ENCODE data around the gene ARL13B. TPM values are rescaled to one million over a fixed set of nuclear protein-coding genes. Genes with fewer than 3 reads are reported as not detected.

ARL13B gene
- total and polyA plus RNA-seq, 2 of the 4 experiments (the other 2 are of a cell fraction): 2.7 to 3.0 TPM

GRCh38 chr3:94071713-94072284 lies 91.8 kb downstream of the ARL13B start:
- Histone ChIP-seq H4K8ac (ENCODE audit: low read depth in 2 of 2, low read length in 2 of 2) (no peak overlapping the region), H3K27ac (ENCODE audit: insufficient read depth, low read length) (no peak overlapping the region), H3K4me1 (ENCODE audit: control insufficient read depth, insufficient read depth, low read length) (no peaks in the 10 kb centered on the region; the same call in 1 of the 2 replicates), H4K91ac (ENCODE audit: insufficient read depth, low read depth, low read length) (no peak overlapping the region), H3K9ac (ENCODE audit: low read depth, low read length) (no peak overlapping the region), H2BK15ac (ENCODE audit: low read depth, low read length) (no peak overlapping the region), H3K14ac (replicated peaks; ENCODE audit: low read depth, low read length) (no peak overlapping the region), H2AK9ac (replicated peaks; ENCODE audit: low read depth, low read length, poor library complexity) (no peak overlapping the region), H3K4ac (ENCODE audit: low read depth, low read length) (no peak overlapping the region), H4K5ac (ENCODE audit: low read depth, low read length) (no peak overlapping the region), H3K56ac (ENCODE audit: extremely low read depth, insufficient read depth, low read length) (no peak overlapping the region), H3K79me1 (ENCODE audit: low read depth in 1 of 2, low read length in 2 of 2) (peaks cover 11 to 19% of the 10 kb centered on the region in 2 experiments; a peak in 3 of 4 replicates), H2AK5ac (ENCODE audit: low read depth, low read length) (no peak overlapping the region), H4K20me1 (ENCODE audit: insufficient read depth, low read length) (no peaks in the 10 kb centered on the region), H3K9me3 (ENCODE audit: control insufficient read depth, insufficient read depth, low read length) (no peaks in the 10 kb centered on the region), H2BK120ac (ENCODE audit: low read depth, low read length) (no peak overlapping the region), H2BK20ac (ENCODE audit: low read depth, low read length) (no peak overlapping the region), H3K23ac (ENCODE audit: low read depth, low read length) (no peak overlapping the region), H3K36me3 (ENCODE audit: control insufficient read depth, insufficient read depth, low read length) (peaks cover 8% of the 10 kb centered on the region), H3K4me2 (ENCODE audit: low read depth, low read length) (no peak overlapping the region), H2BK5ac (ENCODE audit: low read depth, low read length, poor library complexity, severe bottlenecking) (no peak overlapping the region), H3K4me3 (ENCODE audit: insufficient read depth, low read depth, low read length) (no peak overlapping the region), H3K27me3 (ENCODE audit: control insufficient read depth, insufficient read depth, low read length) (no peaks in the 10 kb centered on the region), H3K18ac (ENCODE audit: low read depth, low read length) (no peak overlapping the region), H3K9me1 (ENCODE audit: insufficient read depth, low read length) (no peaks in the 10 kb centered on the region), H2AFZ (replicated peaks; ENCODE audit: low read length, poor library complexity) (no peak overlapping the region)
- WGBS, 2 experiments (ENCODE audit: extremely low coverage in 2 of 2, insufficient read length in 1 of 2): 71% methylated on average over 1 of the region's 4 CpGs; no CpG with 5 or more reads in 1 of the 2 experiments
- ChIA-PET POLR2A (ENCODE audit: unreplicated experiment) (no interaction called here), CTCF (no interaction called here)
- intact Hi-C loops (cut with micrococcal nuclease): no loop called here
- ATAC-seq (ENCODE audit: low read depth) (no peak), DNase-seq (no peak)
- in situ Hi-C loops (cut with MboI; ENCODE audit: low sequenced_read_pairs): no loop called here
- BruUV-seq (replicated peaks): no TSS peak
- no peak for TF ChIP-seq CHD1 (IDR thresholded peaks at IDR 0.05; ENCODE audit: low read depth, low read length)
- no peak for TF ChIP-seq CTCF (conservative IDR thresholded peaks at IDR 0.05; ENCODE audit: low read depth, low read length)
- TF ChIP-seq POLR2A (IDR thresholded peaks at IDR 0.05; ENCODE audit: low read depth, low read length): no peak
- TF ChIP-seq ELK1 (IDR thresholded peaks at IDR 0.05; ENCODE audit: borderline replicate concordance, low read depth, low read length): no peak
- no peak for TF ChIP-seq SMC3 (IDR thresholded peaks at IDR 0.05; ENCODE audit: low read depth, low read length)
- TF ChIP-seq MXI1 (IDR thresholded peaks at IDR 0.05; ENCODE audit: borderline replicate concordance, low read depth, low read length): no peak
- no peak for TF ChIP-seq FOS (IDR thresholded peaks at IDR 0.05; ENCODE audit: low read depth, low read length)
- TF ChIP-seq RAD21 (IDR thresholded peaks at IDR 0.05; ENCODE audit: low read length): no peak
- no peak for TF ChIP-seq BHLHE40 (IDR thresholded peaks at IDR 0.05; ENCODE audit: low read depth, low read length)
- TF ChIP-seq CEBPB (IDR thresholded peaks at IDR 0.05; ENCODE audit: low read depth, low read length): no peak
- no peak for TF ChIP-seq MAFK (IDR thresholded peaks at IDR 0.05; ENCODE audit: low read depth, low read length)
- no peak for TF ChIP-seq MAZ (IDR thresholded peaks at IDR 0.05; ENCODE audit: borderline replicate concordance, low read depth, low read length)
- no peak for TF ChIP-seq USF2 (IDR thresholded peaks at IDR 0.05; ENCODE audit: low read depth, low read length)
- TF ChIP-seq RCOR1 (IDR thresholded peaks at IDR 0.05; ENCODE audit: insufficient replicate concordance, low read length): no peak
- TF ChIP-seq NFE2L2 (IDR thresholded peaks at IDR 0.05; ENCODE audit: low read depth, low read length): no peak
- no peak for TF ChIP-seq RFX5 (IDR thresholded peaks at IDR 0.05; ENCODE audit: low read depth, low read length)
- dilution Hi-C loops (cut with HindIII; ENCODE audit: low sequenced_read_pairs, unreplicated experiment): no loop called here

All from IMR-90 (cell line).